Activated naive CD8-positive, alpha-beta T cell treated with anti-CD3 and anti-CD28 coated beads, Interleukin-2, amount 10 ng/mL, durations not matched to agents 7 days and 5 days (primary cell): ENCODE results near the gene SF3B4. TPM values are rescaled to one million over a fixed set of nuclear protein-coding genes. Genes with fewer than 3 reads are reported as not detected.

ENCODE experiments used
- ATAC-seq: fragments of 150-1000 bp; cut with Tn5 transposase; one replicate; pipeline ENCODE4 v1.10.0; 2021; ENCODE audit warnings: low read depth, moderate library complexity
- POLR2A ChIA-PET: fragments of 350-600 bp; sonication (Branson Sonifier 250); formaldehyde crosslinking; loops from one replicate; lab custom pipeline; 2021; ENCODE audit warnings: antibody characterized with exemption; lab: Charles Lee
- DNase-seq: peaks from one replicate; pipeline ENCODE4 v3.0.0; 2021
- H3K27ac Mint-ChIP-seq: one replicate; pipeline ENCODE4 v1.8.0; 2022; ENCODE audit warnings: mild to moderate bottlenecking, mixed read lengths
- H3K27me3 Mint-ChIP-seq: one replicate; pipeline ENCODE4 v1.8.0; 2022; ENCODE audit warnings: mild to moderate bottlenecking, moderate library complexity, mixed read lengths
- H3K36me3 Mint-ChIP-seq: one replicate; pipeline ENCODE4 v1.8.0; 2021; ENCODE audit warnings: mild to moderate bottlenecking, mixed read lengths
- H3K4me1 Mint-ChIP-seq: one replicate; pipeline ENCODE4 v1.8.0; 2021; ENCODE audit warnings: mixed read lengths
- H3K4me3 Mint-ChIP-seq: one replicate; pipeline ENCODE4 v1.8.0; 2022; ENCODE audit warnings: mild to moderate bottlenecking, moderate library complexity, mixed read lengths
- H3K9me3 Mint-ChIP-seq: one replicate; pipeline ENCODE4 v1.8.0; 2021; ENCODE audit warnings: mixed read lengths
- total RNA-seq, 2 experiments: library from RNA; stranded (reverse); gene quantifications; one replicate each; pipeline ENCODE4 v1.2.3, GENCODE V29; 2021

Gene SF3B4
- total RNA-seq, 2 experiments from 2014 or later: 72.1 to 74.8 TPM

DNA sequence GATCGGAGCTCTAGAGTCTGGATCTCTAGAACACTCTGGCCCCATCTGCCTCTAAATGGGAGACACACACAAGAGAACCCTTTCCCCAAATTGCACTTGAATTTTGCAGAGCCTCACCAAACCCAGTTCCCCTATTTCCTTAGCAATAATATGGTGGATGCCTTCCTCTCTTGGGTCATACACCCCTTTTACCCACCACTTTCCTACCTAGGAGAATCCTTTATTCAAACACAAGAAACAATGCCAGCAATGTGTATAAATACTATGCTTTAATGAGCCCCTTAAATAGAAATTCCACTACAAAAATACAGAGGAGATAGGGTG is 760 bp upstream of the SF3B4 start:
- POLR2A ChIA-PET: interaction anchor here (0.9 to 2.8 kb wide), 14 partner anchors 10 to 651 kb away, joined by 3 to 92 read pairs (median 8); partner anchors contain the start of genes BOLA1, MCL1, MTMR11 and OTUD7B
- no peak for DNase-seq
- no peak for ATAC-seq
- peaks cover 48% of the 10 kb centered on the region for H3K4me1 Mint-ChIP-seq
- H3K9me3 Mint-ChIP-seq: no peaks in the 10 kb centered on the region
- H3K27me3 Mint-ChIP-seq: no peaks in the 10 kb centered on the region
- peak overlapping the region; percentile 99 for H3K4me3 Mint-ChIP-seq
- peaks cover 29% of the 10 kb centered on the region for H3K36me3 Mint-ChIP-seq
- peak overlapping the region; percentile 98 for H3K27ac Mint-ChIP-seq

- DNase-seq (no peak), ATAC-seq (no peak)
- Mint-ChIP-seq H3K36me3 (peaks cover 37% of the 10 kb centered on the region), H3K27ac (peak overlapping the region; percentile 98), H3K4me3 (peak overlapping the region; percentile 99), H3K9me3 (no peaks in the 10 kb centered on the region), H3K27me3 (no peaks in the 10 kb centered on the region), H3K4me1 (peaks cover 48% of the 10 kb centered on the region)
- POLR2A ChIA-PET: interaction anchor here (1.4 to 1.8 kb wide), 2 partner anchors 11 to 25 kb away, joined by 8 to 31 read pairs; partner anchors contain the start of gene MTMR11
Observed at GRCh38 chr1:149927056-149927562, 494 bp downstream of the SF3B4 start.

DNA sequence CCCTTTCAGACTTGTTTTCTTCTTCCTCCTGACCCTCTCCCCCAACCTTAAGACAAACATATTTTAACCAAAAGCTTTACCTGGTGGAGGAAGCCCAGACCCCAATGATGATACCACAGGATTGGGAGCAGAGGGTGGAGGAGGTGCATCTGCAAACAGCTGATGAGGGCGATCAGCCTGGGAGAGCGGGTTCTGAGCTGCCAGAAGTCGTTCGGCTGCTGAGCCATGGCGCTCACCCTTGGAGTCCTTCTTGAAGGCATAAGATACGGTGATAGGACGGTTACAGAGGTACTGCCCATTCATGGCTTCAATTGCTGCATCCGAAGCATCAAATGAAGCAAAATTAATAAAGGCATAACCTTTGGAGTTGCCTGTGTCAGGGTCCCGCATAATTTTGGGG is 1.3 kb downstream of the SF3B4 start:
- Mint-ChIP-seq H3K9me3 (no peaks in the 10 kb centered on the region), H3K4me1 (peaks cover 41% of the 10 kb centered on the region), H3K36me3 (peaks cover 42% of the 10 kb centered on the region), H3K4me3 (peak overlapping the region; percentile 99), H3K27ac (no peak overlapping the region), H3K27me3 (no peaks in the 10 kb centered on the region)
- POLR2A ChIA-PET: interaction anchor here (2.2 kb wide), 1 partner anchor 39 kb away, joined by 17 read pairs; a partner anchor contains a TSS
- ATAC-seq (no peak), DNase-seq (no peak)

DNA sequence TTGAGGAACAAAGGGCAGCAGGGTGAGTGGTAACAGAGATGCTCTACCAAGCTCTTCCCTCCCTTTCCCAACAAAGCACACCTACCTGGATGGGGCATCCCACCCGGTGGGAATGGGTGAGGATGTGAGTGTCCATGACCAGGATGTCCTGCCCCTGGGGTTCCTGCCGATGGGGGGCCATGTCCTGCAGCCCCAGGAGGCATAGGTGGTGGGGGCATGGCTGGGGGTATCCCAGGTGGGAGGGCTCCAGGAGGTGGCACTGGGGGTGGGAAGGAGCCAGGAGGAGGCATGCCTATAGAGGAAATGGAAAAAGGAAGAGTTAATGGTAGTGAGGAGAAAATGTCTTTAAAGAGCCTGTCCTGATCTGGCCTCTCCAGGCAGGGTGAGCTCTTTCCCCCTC is 1.9 kb downstream of the SF3B4 start:
- Mint-ChIP-seq H3K27ac (no peak overlapping the region), H3K4me3 (peak overlapping the region; percentile 99), H3K27me3 (no peaks in the 10 kb centered on the region), H3K36me3 (peaks cover 41% of the 10 kb centered on the region), H3K4me1 (peaks cover 38% of the 10 kb centered on the region), H3K9me3 (no peaks in the 10 kb centered on the region)
- POLR2A ChIA-PET: interaction anchor here (2.2 kb wide), 1 partner anchor 38 kb away, joined by 17 read pairs; a partner anchor contains a TSS
- DNase-seq: no peak
- no peak for ATAC-seq

DNA sequence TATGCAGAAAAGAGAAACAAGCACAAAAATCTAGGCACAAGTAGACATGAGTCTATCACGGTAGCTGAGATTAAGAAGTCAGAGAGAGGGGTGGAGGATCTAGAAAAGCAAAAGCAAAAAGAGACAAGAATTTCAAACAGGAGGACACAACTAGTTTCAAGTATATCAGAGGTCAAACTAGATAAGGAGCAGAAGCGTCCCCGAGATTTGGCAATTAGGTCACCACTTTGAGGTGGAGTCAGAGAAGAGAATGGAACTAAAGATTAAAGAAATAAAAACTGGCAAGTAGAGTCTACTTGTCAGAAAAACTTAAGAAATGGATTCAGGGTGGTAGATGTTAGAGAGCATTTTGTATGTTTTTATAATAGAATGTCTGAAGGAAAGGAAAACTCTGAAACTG is 2.3 kb downstream of the SF3B4 start:
- H3K27me3 Mint-ChIP-seq: no peaks in the 10 kb centered on the region
- ATAC-seq: no peak
- H3K36me3 Mint-ChIP-seq: peaks cover 41% of the 10 kb centered on the region
- peaks cover 35% of the 10 kb centered on the region for H3K4me1 Mint-ChIP-seq
- POLR2A ChIA-PET: interaction anchor here (2.2 kb wide), 1 partner anchor 38 kb away, joined by 17 read pairs; a partner anchor contains a TSS
- no peak overlapping the region for H3K27ac Mint-ChIP-seq
- H3K4me3 Mint-ChIP-seq: peak overlapping the region; percentile 99
- no peaks in the 10 kb centered on the region for H3K9me3 Mint-ChIP-seq
- DNase-seq: no peak

- Mint-ChIP-seq H3K4me3 (no peak overlapping the region), H3K27me3 (no peaks in the 10 kb centered on the region), H3K27ac (no peak overlapping the region), H3K4me1 (peaks cover 28% of the 10 kb centered on the region), H3K9me3 (no peaks in the 10 kb centered on the region), H3K36me3 (peaks cover 41% of the 10 kb centered on the region)
- no peak for DNase-seq
- ATAC-seq: no peak
- POLR2A ChIA-PET: interaction anchor here (0.6 kb wide), 1 partner anchor 955 kb away, joined by 3 read pairs; no protein-coding TSS in a partner anchor
Observed at GRCh38 chr1:149923626-149924025, 4.0 kb downstream of the SF3B4 start.

- Mint-ChIP-seq H3K4me3 (peak within 1 kb of the TSS; percentile 96), H3K36me3 (peaks cover 20% of the 10 kb centered on the region), H3K27ac (peak within 1 kb of the TSS; percentile 91), H3K4me1 (peaks cover 42% of the 10 kb centered on the region), H3K9me3 (no peaks in the 10 kb centered on the region), H3K27me3 (no peaks in the 10 kb centered on the region)
- POLR2A ChIA-PET: interaction anchor here (1.9 to 3.2 kb wide), 3 partner anchors 10 to 30 kb away, joined by 12 to 19 read pairs (median 14); partner anchors contain the start of gene SF3B4
- peak; percentile 74 for ATAC-seq
- peak; percentile 64 for DNase-seq
Observed at GRCh38 chr1:149917571-149918144, 9.9 kb downstream of the SF3B4 start, which contains the start of gene SV2A. SV2A (minus strand) TSS chr1:149917844; CDS start chr1:149913840, 4,004 bp downstream.

DNA sequence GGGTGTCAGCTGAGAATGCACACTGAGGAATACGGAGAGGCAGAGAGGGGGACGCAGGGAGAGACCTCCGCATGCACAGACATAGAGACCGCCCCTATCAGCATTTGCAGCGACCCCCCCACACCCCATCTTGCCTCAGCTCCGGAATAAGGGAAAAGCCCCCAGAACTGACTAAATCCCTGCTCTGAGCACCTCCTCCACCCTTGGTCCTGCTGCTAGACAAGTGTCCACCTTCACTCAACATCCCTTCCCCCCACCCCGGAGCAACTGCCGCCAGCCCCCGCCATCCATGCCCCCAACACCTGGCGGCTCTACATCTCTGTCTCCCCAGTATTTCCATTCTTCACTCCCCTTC is 10.7 kb downstream of the SF3B4 start:
- peak overlapping the region; percentile 91 for H3K27ac Mint-ChIP-seq
- DNase-seq (no peak), ATAC-seq (no peak)
- POLR2A ChIA-PET: interaction anchor here (1.2 to 3.5 kb wide), 7 partner anchors 11 to 73 kb away, joined by 3 to 49 read pairs (median 8); partner anchors contain the start of genes BOLA1 and SF3B4
- peaks cover 42% of the 10 kb centered on the region for H3K4me1 Mint-ChIP-seq
- no peaks in the 10 kb centered on the region for H3K9me3 Mint-ChIP-seq
- H3K36me3 Mint-ChIP-seq: peaks cover 15% of the 10 kb centered on the region
- no peaks in the 10 kb centered on the region for H3K27me3 Mint-ChIP-seq
- H3K4me3 Mint-ChIP-seq: peak overlapping the region; percentile 96

GRCh38 chr1:149916193-149916897 is 11.3 kb downstream of the SF3B4 start:
- Mint-ChIP-seq H3K36me3 (peaks cover 12% of the 10 kb centered on the region), H3K27me3 (no peaks in the 10 kb centered on the region), H3K4me1 (peaks cover 42% of the 10 kb centered on the region), H3K4me3 (peak overlapping the region; percentile 96), H3K27ac (peak overlapping the region; percentile 91), H3K9me3 (no peaks in the 10 kb centered on the region)
- POLR2A ChIA-PET: interaction anchor here (1.2 to 3.5 kb wide), 7 partner anchors 11 to 73 kb away, joined by 3 to 49 read pairs (median 8); partner anchors contain the start of genes BOLA1 and SF3B4
- ATAC-seq: peak; percentile 48
- DNase-seq: no peak

GRCh38 chr1:149915429-149916192 is 12.0 kb downstream of the SF3B4 start:
- Mint-ChIP-seq H3K4me1 (peaks cover 42% of the 10 kb centered on the region), H3K9me3 (no peaks in the 10 kb centered on the region), H3K4me3 (peak overlapping the region; percentile 96), H3K27me3 (no peaks in the 10 kb centered on the region), H3K36me3 (peaks cover 17% of the 10 kb centered on the region), H3K27ac (peak overlapping the region; percentile 91)
- POLR2A ChIA-PET: interaction anchor here (1.2 to 3.5 kb wide), 8 partner anchors 10 to 72 kb away, joined by 3 to 49 read pairs (median 6); partner anchors contain the start of genes BOLA1 and SF3B4
- ATAC-seq (no peak), DNase-seq (no peak)

DNA sequence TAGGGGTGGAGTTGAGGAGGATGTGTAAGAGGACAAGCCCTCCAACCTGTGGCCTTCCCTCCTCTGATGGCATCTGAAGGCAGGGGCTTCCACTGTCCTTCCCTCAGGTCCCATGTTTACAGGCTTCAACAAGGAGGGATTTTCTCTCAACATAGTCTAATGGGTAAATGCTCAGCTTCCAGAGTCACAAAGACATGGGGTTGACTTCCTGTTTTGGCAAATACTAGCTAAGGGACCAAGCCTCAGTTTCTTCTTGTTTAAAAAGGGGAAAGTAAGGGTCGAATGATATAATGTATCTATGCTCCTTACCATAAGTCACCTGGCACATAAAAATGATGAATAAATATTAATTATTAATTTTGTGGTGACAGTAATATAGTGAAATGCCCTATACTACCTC is 13.1 kb downstream of the SF3B4 start:
- Mint-ChIP-seq H3K36me3 (peaks cover 21% of the 10 kb centered on the region), H3K4me1 (peaks cover 42% of the 10 kb centered on the region), H3K9me3 (no peaks in the 10 kb centered on the region), H3K27ac (peak overlapping the region; percentile 59), H3K4me3 (no peak overlapping the region), H3K27me3 (no peaks in the 10 kb centered on the region)
- no peak for DNase-seq
- no peak for ATAC-seq
- POLR2A ChIA-PET: interaction anchor here (0.8 to 3.5 kb wide), 3 partner anchors 13 to 27 kb away, joined by 3 to 49 read pairs (median 4); a partner anchor contains a TSS

DNA sequence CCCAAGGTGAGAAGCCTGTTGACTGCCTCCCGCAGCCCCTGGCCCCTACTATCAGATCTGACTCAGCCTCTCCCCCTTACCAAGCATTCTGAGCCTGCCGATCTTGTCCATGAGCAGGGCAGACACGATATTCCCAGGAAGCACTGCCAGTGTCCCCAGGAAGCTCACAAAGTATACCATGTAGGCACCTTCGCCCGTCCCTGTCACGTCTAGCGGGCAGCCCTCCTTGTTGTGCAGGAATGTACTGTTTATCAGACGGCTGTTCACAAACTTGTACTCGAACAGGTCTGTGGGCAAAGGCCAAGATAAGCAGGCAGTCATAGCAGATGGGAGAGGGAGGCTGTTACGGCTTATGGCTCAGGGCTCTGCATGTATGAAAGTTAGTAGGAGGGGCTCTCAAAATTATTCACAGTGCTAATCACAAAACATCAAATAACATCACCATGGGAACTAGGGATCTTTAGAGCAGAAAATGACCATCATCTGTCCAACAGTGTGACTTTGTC is 21.0 kb downstream of the SF3B4 start:
- H3K36me3 Mint-ChIP-seq: peaks cover 44% of the 10 kb centered on the region
- ATAC-seq (no peak), DNase-seq (no peak)
- H3K4me1 Mint-ChIP-seq: peaks cover 8% of the 10 kb centered on the region
- H3K27ac Mint-ChIP-seq: no peak overlapping the region
- POLR2A ChIA-PET: interaction anchor here (1.1 to 2.8 kb wide), 2 partner anchors 10 to 19 kb away, joined by 3 to 14 read pairs; partner anchors contain the start of gene SV2A
- no peaks in the 10 kb centered on the region for H3K27me3 Mint-ChIP-seq
- no peak overlapping the region for H3K4me3 Mint-ChIP-seq
- no peaks in the 10 kb centered on the region for H3K9me3 Mint-ChIP-seq
